H1 (cell line): ENCODE data around the gene GRHL3. TPM values are rescaled to one million over a fixed set of nuclear protein-coding genes. Genes with fewer than 3 reads are reported as not detected.

Experiments
- CTCF ChIA-PET: fragments of 300-600 bp; sonication (Branson Sonifier 250); formaldehyde crosslinking; loops from one replicate; lab custom pipeline; 2021; ENCODE audit not compliant: partially characterized antibody; lab: Charles Lee
- POLR2A ChIA-PET: fragments of 300-600 bp; sonication (Branson Sonifier 250); formaldehyde crosslinking; loops from one replicate; lab custom pipeline; 2021; ENCODE audit warnings: inconsistent platforms; ENCODE audit not compliant: partially characterized antibody; lab: Charles Lee
- DNase-seq, 2 experiments: peaks; one replicate each; pipeline versions ENCODE4 v3.0.0 to v3.0.0-alpha.2; 2010 to 2022; ENCODE audit warnings: low spot score in 2 of 2, low read depth in 1 of 2, mixed read lengths in 1 of 2
- FAIRE-seq: peaks from 2 replicates; lab custom pipeline; 2011; peaks lifted over from hg19 to GRCh38; lab: Jason Lieb, UNC
- H2AFZ ChIP-seq: 2 replicates; pipeline ENCODE4 v1.8.1; 2012; ENCODE audit warnings: low read length, inconsistent platforms
- H2AK5ac ChIP-seq: 2 replicates; pipeline ENCODE4 v1.6.1; 2013; ENCODE audit warnings: low read depth, low read length
- H2BK120ac ChIP-seq: replicated peaks from 2 replicates; pipeline ENCODE3; 2013; ENCODE audit warnings: low read depth, low read length, inconsistent platforms
- H2BK12ac ChIP-seq: 2 replicates; pipeline ENCODE4 v1.6.1; 2013; ENCODE audit warnings: low read depth, low read length
- H2BK15ac ChIP-seq: 2 replicates; pipeline ENCODE4 v1.6.1; 2013; ENCODE audit warnings: low read length
- H2BK20ac ChIP-seq: 2 replicates; pipeline ENCODE4 v1.6.1; 2013; ENCODE audit warnings: low read length
- H2BK5ac ChIP-seq: 2 replicates; pipeline ENCODE4 v1.6.1; 2013; ENCODE audit warnings: low read depth, low read length
- H3K14ac ChIP-seq: 2 replicates; pipeline ENCODE4 v1.6.1; 2013; ENCODE audit warnings: inconsistent platforms; ENCODE audit not compliant: insufficient read length
- H3K18ac ChIP-seq: 2 replicates; pipeline ENCODE4 v1.6.1; 2013; ENCODE audit warnings: low read length; ENCODE audit errors: extremely low read depth
- H3K23ac ChIP-seq: 2 replicates; pipeline ENCODE4 v1.6.1; 2013; ENCODE audit warnings: inconsistent platforms; ENCODE audit not compliant: insufficient read length
- H3K23me2 ChIP-seq: 2 replicates; pipeline ENCODE4 v1.6.1; 2013; ENCODE audit warnings: low read depth, low read length
- H3K27ac ChIP-seq: 2 replicates; pipeline ENCODE4 v1.6.1; 2011; ENCODE audit warnings: low read depth, low read length, inconsistent platforms
- H3K27me3 ChIP-seq, 4 experiments: replicated peaks in 1 of 4; 1 replicate in 1 of 4; 2 replicates in 3 of 4; pipeline versions ENCODE4 v1.6.1 to v1.8.1; 2011 to 2013; ENCODE audit warnings: low read length in 3 of 4, mild to moderate bottlenecking in 3 of 4, inconsistent platforms in 2 of 4, mixed read lengths in 2 of 4, moderate library complexity in 1 of 4; ENCODE audit not compliant: control insufficient read depth in 3 of 4, insufficient read depth in 3 of 4; ENCODE audit errors: extremely low read depth in 1 of 4
- H3K36me3 ChIP-seq, 4 experiments: 2 replicates each; pipeline versions ENCODE4 v1.6.1 to v1.8.1; 2011 to 2013; ENCODE audit warnings: mild to moderate bottlenecking in 4 of 4, low read length in 3 of 4, moderate library complexity in 2 of 4, control low read depth in 1 of 4, inconsistent platforms in 1 of 4; ENCODE audit not compliant: insufficient read depth in 4 of 4, control insufficient read depth in 2 of 4
- H3K4ac ChIP-seq: replicated peaks from 2 replicates; pipeline ENCODE3; 2013; ENCODE audit warnings: low read length, low read depth, mixed read lengths, inconsistent platforms; ENCODE audit not compliant: insufficient read length
- H3K4me1 ChIP-seq, 4 experiments: replicated peaks in 1 of 4; 1 replicate in 1 of 4; 2 replicates in 3 of 4; pipeline versions ENCODE4 v1.6.1 to v1.8.1; 2011 to 2013; ENCODE audit warnings: low read length in 3 of 4, inconsistent platforms in 2 of 4, mixed read lengths in 1 of 4; ENCODE audit not compliant: insufficient read depth in 4 of 4, control insufficient read depth in 3 of 4
- H3K4me2 ChIP-seq, 2 experiments: 2 replicates each; pipeline versions ENCODE4 v1.6.1 to v1.8.1; 2011 to 2013; ENCODE audit warnings: low read depth in 2 of 2, low read length in 2 of 2, control low read depth in 1 of 2, inconsistent platforms in 1 of 2, mild to moderate bottlenecking in 1 of 2; ENCODE audit not compliant: insufficient read depth in 1 of 2
- H3K4me3 ChIP-seq, 4 experiments: fragments of 200-600, 300-600 bp in 1 of 4; sonication (generic), shearing (Covaris generic), sonication (Bioruptor Twin) in 1 of 4; 2 replicates each; pipeline versions ENCODE4 v1.5.1 to v1.8.1; 2011 to 2016; ENCODE audit warnings: low read length in 4 of 4, low read depth in 3 of 4, control low read depth in 2 of 4, inconsistent platforms in 2 of 4, mild to moderate bottlenecking in 2 of 4, mixed read lengths in 1 of 4, moderate library complexity in 1 of 4; ENCODE audit not compliant: insufficient read depth in 2 of 4; ENCODE audit errors: extremely low read depth in 1 of 4
- H3K56ac ChIP-seq: replicated peaks from 2 replicates; pipeline ENCODE3; 2013; ENCODE audit warnings: low read depth, mild to moderate bottlenecking, mixed read lengths, low read length, inconsistent platforms; ENCODE audit not compliant: insufficient read length
- H3K79me1 ChIP-seq: 2 replicates; pipeline ENCODE4 v1.6.1; 2013; ENCODE audit warnings: low read depth, low read length, control low read depth
- H3K79me2 ChIP-seq, 2 experiments: 2 replicates each; pipeline versions ENCODE4 v1.6.1 to v1.8.1; 2012 to 2013; ENCODE audit warnings: low read length in 2 of 2, mild to moderate bottlenecking in 2 of 2, inconsistent platforms in 1 of 2; ENCODE audit not compliant: insufficient read depth in 2 of 2, control insufficient read depth in 1 of 2
- H3K9ac ChIP-seq, 4 experiments: replicated peaks in 1 of 4; 1 replicate in 1 of 4; 2 replicates in 3 of 4; pipeline versions ENCODE4 v1.6.1 to v1.8.1; 2011 to 2013; ENCODE audit warnings: low read depth in 3 of 4, low read length in 3 of 4, control low read depth in 2 of 4, mild to moderate bottlenecking in 2 of 4, moderate library complexity in 2 of 4, inconsistent platforms in 1 of 4; ENCODE audit errors: extremely low read depth in 1 of 4
- H3K9me3 ChIP-seq, 2 experiments: 2 replicates each; pipeline versions ENCODE4 v1.6.1 to v1.8.1; 2012 to 2013; ENCODE audit warnings: mild to moderate bottlenecking in 2 of 2, moderate library complexity in 2 of 2, control low read depth in 1 of 2, inconsistent platforms in 1 of 2, low read depth in 1 of 2, low read length in 1 of 2, mixed read lengths in 1 of 2; ENCODE audit not compliant: insufficient read depth in 2 of 2
- H4K20me1 ChIP-seq, 2 experiments: replicated peaks in 1 of 2; 2 replicates each; pipeline versions ENCODE3 to v1.8.1; 2011 to 2013; ENCODE audit warnings: inconsistent platforms in 2 of 2, low read length in 2 of 2, mild to moderate bottlenecking in 1 of 2; ENCODE audit not compliant: insufficient read depth in 2 of 2, control insufficient read depth in 1 of 2
- H4K5ac ChIP-seq: 2 replicates; pipeline ENCODE4 v1.6.1; 2013; ENCODE audit warnings: low read length, low read depth, mixed read lengths, inconsistent platforms; ENCODE audit not compliant: insufficient read length
- H4K8ac ChIP-seq: 2 replicates; pipeline ENCODE4 v1.8.0; 2013; ENCODE audit warnings: mild to moderate bottlenecking, moderate library complexity, low read length, inconsistent platforms; ENCODE audit not compliant: insufficient read depth; ENCODE audit errors: extremely low read depth
- H4K91ac ChIP-seq: replicated peaks from 2 replicates; pipeline ENCODE3; 2013; ENCODE audit warnings: low read length, mixed read lengths, inconsistent platforms; ENCODE audit not compliant: insufficient read length
- ASH2L ChIP-seq: fragments of 200-600, 300-600 bp; sonication (generic); IDR thresholded peaks from one replicate; pipeline ENCODE4 v1.7.1; 2017; ENCODE audit warnings: low read length
- EGR1 ChIP-seq: IDR thresholded peaks from 2 replicates; pipeline ENCODE4 v1.6.1; 2011; ENCODE audit warnings: low read depth, low read length, borderline replicate concordance
- HDAC2 ChIP-seq, 2 experiments: fragments of 300-600 bp in 1 of 2; sonication (generic) in 1 of 2; IDR thresholded peaks; 2 replicates each; pipeline ENCODE4 v1.6.1; 2011 to 2012; ENCODE audit warnings: low read depth in 2 of 2, low read length in 2 of 2, mild to moderate bottlenecking in 2 of 2, moderate library complexity in 2 of 2, borderline replicate concordance in 1 of 2, inconsistent platforms in 1 of 2
- HDAC6 ChIP-seq: IDR thresholded peaks from one replicate; pipeline ENCODE4 v1.7.1; 2012; ENCODE audit warnings: low read depth, mild to moderate bottlenecking, inconsistent platforms, low read length, moderate library complexity
- JUND ChIP-seq: IDR thresholded peaks from 2 replicates; pipeline ENCODE4 v1.6.1; 2011; ENCODE audit warnings: mild to moderate bottlenecking, improper control_type of control experiment, low read length
- KDM1A ChIP-seq: fragments of 200-600, 300-600 bp; sonication (generic); IDR thresholded peaks from 2 replicates; pipeline ENCODE4 v1.7.1; 2016; ENCODE audit warnings: mild to moderate bottlenecking, low read length, borderline replicate concordance
- KDM4A ChIP-seq: IDR thresholded peaks from one replicate; pipeline ENCODE4 v1.7.1; 2012; ENCODE audit warnings: low read depth, mild to moderate bottlenecking, moderate library complexity, low read length, inconsistent platforms; ENCODE audit not compliant: severe bottlenecking
- KDM5A ChIP-seq: fragments of 200-600 bp; IDR thresholded peaks from 2 replicates; pipeline ENCODE4 v1.7.1; 2012; ENCODE audit warnings: mild to moderate bottlenecking, low read length, inconsistent platforms, mixed read lengths
- POU5F1 ChIP-seq: IDR thresholded peaks from 2 replicates; pipeline ENCODE4 v1.6.1; 2011; ENCODE audit warnings: low read depth, mild to moderate bottlenecking, low read length, moderate library complexity
- SIRT6 ChIP-seq: IDR thresholded peaks from one replicate; pipeline ENCODE4 v1.7.1; 2012; ENCODE audit warnings: low read length, inconsistent platforms
- YY1 ChIP-seq: IDR thresholded peaks from 2 replicates; pipeline ENCODE4 v1.6.1; 2011; ENCODE audit warnings: low read depth, mild to moderate bottlenecking, low read length
- WGBS, 2 experiments: shearing (Covaris generic) in 1 of 2; methylation state at CpG; one replicate each; pipeline versions ENCODE4 v1.1.6 to v1.1.7; 2013 to 2015; ENCODE audit warnings: low lambda C conversion rate in 2 of 2, mixed read lengths in 2 of 2, inconsistent platforms in 1 of 2, low coverage in 1 of 2, missing lambda C conversion rate in 1 of 2; ENCODE audit not compliant: insufficient replicate concordance in 2 of 2, insufficient coverage in 1 of 2, insufficient read length in 1 of 2; ENCODE audit errors: extremely low coverage in 1 of 2, missing lambda C conversion rate in 1 of 2; 5-methylcytosine and 5-hydroxymethylcytosine counted together
- polyA plus RNA-seq, 7 experiments: library from polyadenylated mRNA; depleted of rRNA in 3 of 7; stranded (reverse) in 5 of 7; unstranded in 2 of 7; fragments of >200 nt in 5 of 7; fragments of 200-250 nt in 2 of 7; gene quantifications; 1 replicate in 5 of 7; 2 replicates in 1 of 7; 4 replicates in 1 of 7; pipeline versions ENCODE4 v1.2.1 to v1.2.3, GENCODE V29; 2011 to 2013; ENCODE audit warnings: missing spikeins in 2 of 7, mixed read lengths in 2 of 7
- total RNA-seq: library from RNA; stranded (reverse); fragmentation: NEBNext Ultra II Directional; extraction: Animal tissue kit (Norgen Biotek cat#: 25700); gene quantifications from 2 replicates; pipeline ENCODE4 v1.2.1, GENCODE V29; 2021
- TF ChIP-seq, protein P1 (sequence below): IDR thresholded peaks from 2 replicates; pipeline ENCODE4 v1.6.1; 2012; ENCODE audit warnings: inconsistent platforms

The GRHL3 gene
- total and polyA plus RNA-seq, 2 of the 8 experiments (the other 6 are each of a cell fraction or from before 2014, with no cell fraction given) = 0.80 to 1.8 TPM

DNA sequence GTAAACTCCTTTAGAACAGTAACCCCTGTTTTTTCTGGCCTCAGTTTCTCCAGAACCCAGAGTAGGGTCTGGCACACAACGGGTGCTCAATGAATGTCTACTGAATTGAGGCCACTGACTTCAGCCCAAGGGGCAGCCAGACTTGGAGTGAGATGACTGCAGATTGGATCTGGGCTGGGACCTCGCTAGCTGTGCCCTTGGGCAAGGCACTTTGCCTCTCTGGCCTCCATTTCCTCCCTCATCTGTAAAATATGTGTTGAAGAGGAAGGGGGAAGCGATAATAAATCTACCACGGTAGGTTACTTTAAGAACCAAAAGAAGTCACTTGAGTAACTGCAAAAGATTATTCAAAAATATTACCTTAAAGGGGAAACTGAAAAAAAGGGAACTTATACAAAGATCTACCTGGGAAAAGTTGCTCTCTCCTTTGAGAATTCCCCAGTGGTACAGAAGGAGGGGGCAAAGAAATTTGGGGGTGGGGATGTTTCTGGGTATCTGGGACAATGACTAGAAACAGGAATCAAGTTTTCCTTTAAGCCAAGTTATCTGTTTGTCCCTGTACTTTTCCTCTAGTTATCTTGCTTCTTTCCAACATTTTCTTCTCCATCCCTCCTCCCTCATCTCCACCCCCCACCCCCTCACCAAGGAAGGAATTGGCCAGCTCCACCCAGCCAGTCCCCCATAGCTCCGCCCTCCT lies 394 bp upstream of the GRHL3 start:
- peak overlapping the region; percentile 51; the same call in 1 of the 2 replicates for H2BK12ac ChIP-seq
- ChIA-PET CTCF (interaction anchor here (0.7 to 7.8 kb wide), 7 partner anchors 10 to 119 kb away, joined by 3 to 60 read pairs (median 3); no protein-coding TSS in a partner anchor), POLR2A (interaction anchor here (0.7 to 1.8 kb wide), 4 partner anchors 10 to 29 kb away, joined by 3 to 4 read pairs (median 4); no protein-coding TSS in a partner anchor)
- H3K27me3 ChIP-seq = peaks cover 0 to 42% (median 37%) of the 10 kb centered on the region in 4 experiments; a peak in 6 of 7 replicates
- 52% methylated on average over 5 of the region's 5 CpGs; no CpG with 5 or more reads in 1 of the 2 experiments for WGBS, 2 experiments
- no peak overlapping the region for H4K91ac ChIP-seq
- H2AFZ ChIP-seq = no peak overlapping the region
- no peaks in the 10 kb centered on the region for H3K79me1 ChIP-seq
- no peak for FAIRE-seq
- H2BK5ac ChIP-seq = no peak overlapping the region
- H2BK15ac ChIP-seq = no peak overlapping the region
- no peak overlapping the region; a peak in 1 of 7 replicates for H3K9ac ChIP-seq
- H3K23ac ChIP-seq = no peak overlapping the region
- H3K79me2 ChIP-seq = no peaks in the 10 kb centered on the region
- no peak overlapping the region for H4K8ac ChIP-seq
- TF ChIP-seq ASH2L (no peak), YY1 (peak; percentile 43; the same call in 1 of the 2 replicates), KDM5A (no peak), POU5F1 (no peak), KDM4A (peak; percentile 10), HDAC6 (no peak), EGR1 (no peak), SIRT6 (no peak), HDAC2 (IDR thresholded peaks at IDR 0.05; ENCODE audit: borderline replicate concordance in 1 of 2, low read depth in 2 of 2, low read length in 2 of 2) (no peak), JUND (no peak), KDM1A (no peak)
- TF ChIP-seq, protein P1, sequence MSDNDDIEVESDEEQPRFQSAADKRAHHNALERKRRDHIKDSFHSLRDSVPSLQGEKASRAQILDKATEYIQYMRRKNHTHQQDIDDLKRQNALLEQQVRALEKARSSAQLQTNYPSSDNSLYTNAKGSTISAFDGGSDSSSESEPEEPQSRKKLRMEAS = no peak
- no peak overlapping the region for H2BK20ac ChIP-seq
- H3K18ac ChIP-seq = no peak overlapping the region
- H4K20me1 ChIP-seq = no peaks in the 10 kb centered on the region
- H3K36me3 ChIP-seq = no peaks in the 10 kb centered on the region
- no peak overlapping the region for H3K27ac ChIP-seq
- no peak overlapping the region for H3K56ac ChIP-seq
- peaks cover 8 to 22% (median 13%) of the 10 kb centered on the region in 4 experiments for H3K4me1 ChIP-seq
- no peak overlapping the region for H2BK120ac ChIP-seq
- H3K4ac ChIP-seq = no peak overlapping the region
- H3K4me2 ChIP-seq = peak overlapping the region; percentile 88 to 94; a peak in 3 of 4 replicates
- H3K23me2 ChIP-seq = peaks cover 15% of the 10 kb centered on the region; the same call in 1 of the 2 replicates
- H4K5ac ChIP-seq = no peak overlapping the region
- H2AK5ac ChIP-seq = no peak overlapping the region
- no peak for DNase-seq
- H3K14ac ChIP-seq = no peak overlapping the region
- H3K4me3 ChIP-seq = peak overlapping the region in 3 of 4 experiments; percentile 59 to 75 (median 60); a peak in 4 of 8 replicates
- no peaks in the 10 kb centered on the region for H3K9me3 ChIP-seq
